Activated CD4-positive, alpha-beta memory T cell treated with anti-CD3 and anti-CD28 coated beads for 36 hours (primary cell): ENCODE results near the gene SPRY1. TPM values are rescaled to one million over a fixed set of nuclear protein-coding genes. Genes with fewer than 3 reads are reported as not detected.

Source experiments
- CTCF ChIA-PET: fragments of 350-600 bp; sonication (Branson Sonifier 250); formaldehyde crosslinking; loops from one replicate; lab custom pipeline; 2021; ENCODE audit warnings: antibody characterized with exemption, inconsistent platforms; lab: Charles Lee
- POLR2A ChIA-PET: fragments of 350-600 bp; sonication (Branson Sonifier 250); formaldehyde crosslinking; loops from one replicate; lab custom pipeline; 2021; ENCODE audit warnings: antibody characterized with exemption; lab: Charles Lee
- DNase-seq: peaks from one replicate; pipeline ENCODE4 v3.0.0-alpha.2; 2020
- H3K27ac Mint-ChIP-seq: one replicate; pipeline ENCODE4 v1.8.0; 2021; ENCODE audit warnings: mixed read lengths
- H3K27me3 Mint-ChIP-seq: one replicate; pipeline ENCODE4 v1.8.0; 2021; ENCODE audit warnings: mixed read lengths
- H3K36me3 Mint-ChIP-seq: one replicate; pipeline ENCODE4 v1.8.0; 2021; ENCODE audit warnings: mixed read lengths
- H3K4me1 Mint-ChIP-seq: one replicate; pipeline ENCODE4 v1.8.0; 2021; ENCODE audit warnings: low read depth, mixed read lengths
- H3K4me3 Mint-ChIP-seq: one replicate; pipeline ENCODE4 v1.8.0; 2021; ENCODE audit warnings: mild to moderate bottlenecking, mixed read lengths
- H3K9me3 Mint-ChIP-seq: one replicate; pipeline ENCODE4 v1.8.0; 2021; ENCODE audit warnings: mixed read lengths
- intact Hi-C: fragments of 100-400 bp; cut with micrococcal nuclease; formaldehyde crosslinking; loops from one replicate; pipeline ENCODE4 v1.15.1; 2023
- total RNA-seq, 2 experiments: library from RNA; stranded (reverse); gene quantifications; one replicate each; pipeline ENCODE4 v1.2.3, GENCODE V29; 2021

SPRY1 gene
- 10 to 100 TPM; 11.1 to 14.0 TPM for total RNA-seq

DNA sequence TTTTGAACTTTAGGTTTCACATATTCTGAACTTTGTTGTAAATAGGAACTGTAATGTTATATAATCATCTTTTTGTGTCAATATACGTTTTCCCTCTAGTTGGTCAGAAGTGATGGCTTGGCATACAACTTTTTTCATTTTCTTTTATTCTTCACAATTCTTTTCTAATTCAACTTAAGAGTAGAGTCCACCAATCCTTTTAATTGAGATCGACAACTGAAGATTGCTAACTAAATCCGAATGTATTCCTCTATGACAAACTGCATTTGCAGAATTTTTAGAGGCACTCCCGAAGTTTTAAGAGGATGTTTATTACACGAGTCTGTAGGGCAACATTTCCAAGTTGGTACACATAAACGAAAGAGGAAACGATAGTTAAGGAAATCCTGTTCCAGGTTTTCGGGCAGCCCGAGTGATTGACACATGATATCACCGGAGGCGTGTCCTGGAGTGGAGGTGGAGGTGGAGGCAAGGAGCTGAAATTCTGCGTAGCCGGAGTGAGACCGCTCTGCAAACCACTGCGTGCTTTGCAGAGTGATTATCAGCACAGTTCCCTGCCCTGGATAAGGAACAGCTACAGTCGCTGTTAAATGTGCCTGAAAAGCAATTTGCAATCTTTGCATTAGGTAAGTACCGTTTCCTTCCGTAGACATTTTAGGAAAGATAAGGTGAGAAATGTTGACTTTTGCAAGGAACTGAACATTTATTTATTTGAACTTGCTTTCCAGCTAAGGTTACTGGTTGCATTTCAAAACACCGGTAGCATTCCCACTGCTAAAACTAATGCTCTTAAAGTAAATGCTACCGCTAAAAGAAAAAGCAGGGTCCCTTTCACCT, at the start of gene SPRY1:
SPRY1 (plus strand) TSS at position 489 of the 837 bp plus-strand sequence. CDS start 4,797 bp downstream, outside the sequence.
- no peaks in the 10 kb centered on the region for H3K9me3 Mint-ChIP-seq
- intact Hi-C loops = loop anchor here (2.0 to 10.0 kb wide), 8 partner anchors 92 to 1592 kb away; partner anchors contain the start of genes BBS12, EXOSC9, IL2 and IL21
- peak; percentile 86 for DNase-seq
- H3K4me1 Mint-ChIP-seq = peaks cover 26% of the 10 kb centered on the region
- ChIA-PET POLR2A (interaction anchor here (1.5 to 2.6 kb wide), 2 partner anchors 14 to 24 kb away, joined by 4 to 8 read pairs; no protein-coding TSS in a partner anchor), CTCF (no interaction called here)
- H3K36me3 Mint-ChIP-seq = peaks cover 13% of the 10 kb centered on the region
- peak within 1 kb of the TSS; percentile 77 for H3K4me3 Mint-ChIP-seq
- peak within 1 kb of the TSS; percentile 42 for H3K27ac Mint-ChIP-seq
- peaks cover 22% of the 10 kb centered on the region for H3K27me3 Mint-ChIP-seq

DNA sequence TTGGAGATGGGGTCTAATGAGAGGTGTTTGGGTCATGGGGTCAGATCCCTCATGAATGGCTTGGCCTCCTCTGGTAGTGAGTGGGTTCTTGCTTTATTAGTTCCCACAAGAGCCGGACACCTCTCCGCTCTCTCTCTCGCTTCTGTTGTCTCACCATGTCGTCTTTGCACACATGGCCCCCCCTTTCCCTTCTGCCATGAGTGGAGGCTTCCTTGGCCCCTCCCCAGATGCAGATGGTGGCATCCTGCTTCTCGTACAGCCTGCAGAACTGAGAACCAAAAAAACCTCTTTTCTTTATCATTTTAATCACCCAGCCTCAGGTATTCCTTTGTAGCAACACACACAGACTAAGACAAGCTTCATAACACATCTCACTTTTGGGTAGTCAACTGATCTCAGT, 49.6 kb upstream of the SPRY1 start:
- POLR2A ChIA-PET = no interaction called here
- CTCF ChIA-PET = no interaction called here
- H3K9me3 Mint-ChIP-seq = no peaks in the 10 kb centered on the region
- H3K27me3 Mint-ChIP-seq = peaks cover 8% of the 10 kb centered on the region
- H3K4me1 Mint-ChIP-seq = no peaks in the 10 kb centered on the region
- no peak overlapping the region for H3K4me3 Mint-ChIP-seq
- DNase-seq = no peak
- intact Hi-C loops = no loop called here
- H3K36me3 Mint-ChIP-seq = no peaks in the 10 kb centered on the region
- H3K27ac Mint-ChIP-seq = no peak overlapping the region

- Mint-ChIP-seq H3K27ac (no peak overlapping the region), H3K4me1 (no peaks in the 10 kb centered on the region), H3K27me3 (peaks cover 11% of the 10 kb centered on the region), H3K9me3 (no peaks in the 10 kb centered on the region), H3K4me3 (no peak overlapping the region), H3K36me3 (no peaks in the 10 kb centered on the region)
- intact Hi-C loops = no loop called here
- DNase-seq = no peak
- CTCF ChIA-PET = no interaction called here
- POLR2A ChIA-PET = no interaction called here
Observed at GRCh38 chr4:123348946-123349345, 47.6 kb upstream of the SPRY1 start.

DNA sequence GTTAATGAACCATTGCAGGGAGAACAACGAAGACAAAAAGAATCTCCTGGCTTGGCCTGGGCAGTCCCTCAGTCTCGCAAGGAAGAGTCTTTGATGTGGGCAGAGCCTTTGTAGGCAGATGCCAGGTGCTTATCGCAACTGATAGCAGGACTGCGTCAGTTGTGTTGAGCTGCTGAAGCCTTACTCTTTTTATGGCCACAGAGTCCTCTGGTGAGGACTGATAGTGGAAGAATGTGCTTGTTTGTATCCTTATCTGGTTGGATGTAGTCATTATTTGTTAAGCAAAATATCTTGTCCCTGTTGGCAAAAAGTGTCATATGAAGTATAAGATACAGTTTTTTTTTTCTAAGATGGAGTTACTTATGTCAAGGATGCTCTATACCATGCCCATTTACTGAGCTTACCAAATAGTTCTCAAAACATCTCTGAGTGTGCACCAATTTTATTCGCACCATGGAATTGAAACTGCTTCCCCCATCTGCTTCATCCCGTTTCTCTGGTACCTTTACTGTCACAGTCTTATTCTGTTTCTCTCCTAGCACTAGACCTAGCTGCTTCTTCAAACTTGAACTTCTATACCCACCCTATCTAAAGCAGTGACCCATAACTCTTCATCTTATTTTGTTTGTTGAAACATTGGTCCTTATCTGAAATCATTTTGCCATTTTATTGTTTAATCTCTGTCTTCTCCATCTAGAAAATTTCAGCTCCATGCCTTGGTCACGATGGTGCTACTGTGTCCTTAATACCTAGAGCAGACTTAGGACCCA, 47.0 kb upstream of the SPRY1 start:
- Mint-ChIP-seq H3K27me3 (peaks cover 11% of the 10 kb centered on the region), H3K36me3 (no peaks in the 10 kb centered on the region), H3K4me3 (no peak overlapping the region), H3K27ac (no peak overlapping the region), H3K9me3 (no peaks in the 10 kb centered on the region), H3K4me1 (no peaks in the 10 kb centered on the region)
- ChIA-PET CTCF (no interaction called here), POLR2A (no interaction called here)
- intact Hi-C loops = no loop called here
- no peak for DNase-seq

GRCh38 chr4:123350191-123350544, 46.4 kb upstream of the SPRY1 start:
- H3K27ac Mint-ChIP-seq = no peak overlapping the region

GRCh38 chr4:123350726-123351125, 45.9 kb upstream of the SPRY1 start:
- no peaks in the 10 kb centered on the region for H3K4me1 Mint-ChIP-seq
- POLR2A ChIA-PET = no interaction called here
- intact Hi-C loops = no loop called here

More at GRCh38 chr4:123350191-123350544, 46.4 kb upstream of the SPRY1 start:
- H3K9me3 Mint-ChIP-seq = no peaks in the 10 kb centered on the region
- intact Hi-C loops = no loop called here
- DNase-seq = no peak
- peaks cover 11% of the 10 kb centered on the region for H3K27me3 Mint-ChIP-seq
- H3K36me3 Mint-ChIP-seq = no peaks in the 10 kb centered on the region
- no peak overlapping the region for H3K4me3 Mint-ChIP-seq
- POLR2A ChIA-PET = no interaction called here
- CTCF ChIA-PET = no interaction called here
- H3K4me1 Mint-ChIP-seq = no peaks in the 10 kb centered on the region

GRCh38 chr4:123351713-123352112, 44.9 kb upstream of the SPRY1 start:
- DNase-seq = no peak
- Mint-ChIP-seq H3K27me3 (peaks cover 8% of the 10 kb centered on the region), H3K27ac (no peak overlapping the region), H3K4me1 (no peaks in the 10 kb centered on the region), H3K36me3 (no peaks in the 10 kb centered on the region), H3K4me3 (no peak overlapping the region), H3K9me3 (no peaks in the 10 kb centered on the region)
- intact Hi-C loops = no loop called here
- ChIA-PET CTCF (no interaction called here), POLR2A (no interaction called here)

More at GRCh38 chr4:123350726-123351125, 45.9 kb upstream of the SPRY1 start:
- no peaks in the 10 kb centered on the region for H3K36me3 Mint-ChIP-seq
- CTCF ChIA-PET = no interaction called here
- peaks cover 11% of the 10 kb centered on the region for H3K27me3 Mint-ChIP-seq
- H3K9me3 Mint-ChIP-seq = no peaks in the 10 kb centered on the region
- DNase-seq = no peak
- no peak overlapping the region for H3K27ac Mint-ChIP-seq
- no peak overlapping the region for H3K4me3 Mint-ChIP-seq

- no peaks in the 10 kb centered on the region for H3K9me3 Mint-ChIP-seq
- no peak overlapping the region for H3K4me3 Mint-ChIP-seq
- intact Hi-C loops = no loop called here
- ChIA-PET CTCF (no interaction called here), POLR2A (no interaction called here)
- no peaks in the 10 kb centered on the region for H3K36me3 Mint-ChIP-seq
- H3K4me1 Mint-ChIP-seq = no peaks in the 10 kb centered on the region
- no peak overlapping the region for H3K27ac Mint-ChIP-seq
- DNase-seq = no peak
- peaks cover 8% of the 10 kb centered on the region for H3K27me3 Mint-ChIP-seq
Observed at GRCh38 chr4:123352240-123352945, 44.2 kb upstream of the SPRY1 start.

DNA sequence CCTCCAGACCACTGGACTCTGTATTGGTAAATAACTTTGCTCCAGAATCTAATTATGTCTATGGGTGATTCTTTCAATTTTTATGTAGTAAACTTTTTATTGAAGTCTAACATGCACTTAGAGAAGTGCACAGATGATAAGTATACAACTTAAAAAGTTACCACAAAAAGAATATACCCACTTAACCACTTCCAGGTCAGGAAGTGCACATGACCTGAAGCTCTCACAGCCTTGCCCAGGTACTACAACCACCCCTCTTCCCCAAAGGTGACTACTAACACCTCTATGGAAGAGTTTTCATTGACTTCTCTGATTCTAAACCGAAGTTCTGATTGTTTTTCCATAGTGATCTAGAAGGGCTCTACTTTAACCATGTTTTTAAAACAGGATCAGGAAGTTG, 43.6 kb upstream of the SPRY1 start:
- Mint-ChIP-seq H3K9me3 (no peaks in the 10 kb centered on the region), H3K27me3 (peaks cover 8% of the 10 kb centered on the region), H3K4me3 (no peak overlapping the region), H3K36me3 (no peaks in the 10 kb centered on the region), H3K27ac (no peak overlapping the region), H3K4me1 (no peaks in the 10 kb centered on the region)
- ChIA-PET POLR2A (no interaction called here), CTCF (no interaction called here)
- no peak for DNase-seq
- intact Hi-C loops = no loop called here

DNA sequence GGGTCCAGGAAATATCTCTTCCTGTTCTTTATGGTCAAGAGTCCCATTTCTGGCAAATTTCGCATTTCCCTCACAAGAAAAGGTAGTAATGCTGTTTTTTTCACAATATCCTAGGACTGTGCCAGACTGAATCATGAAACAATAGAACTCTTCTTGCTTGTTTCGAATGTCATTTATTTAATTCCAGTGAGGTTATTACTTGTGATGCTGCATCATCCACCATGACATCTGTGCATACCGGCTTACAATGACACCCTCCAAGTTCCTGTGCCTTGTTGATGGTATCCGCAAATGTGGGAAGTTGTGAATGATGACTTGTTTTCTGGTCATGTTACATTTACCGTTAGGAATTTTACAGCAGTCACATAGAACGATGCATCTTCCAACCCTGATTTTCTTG, 42.9 kb upstream of the SPRY1 start:
- peaks cover 13% of the 10 kb centered on the region for H3K27me3 Mint-ChIP-seq
- no peaks in the 10 kb centered on the region for H3K9me3 Mint-ChIP-seq
- H3K4me1 Mint-ChIP-seq = no peaks in the 10 kb centered on the region
- CTCF ChIA-PET = no interaction called here
- no peak overlapping the region for H3K27ac Mint-ChIP-seq
- DNase-seq = no peak
- no peaks in the 10 kb centered on the region for H3K36me3 Mint-ChIP-seq
- no peak overlapping the region for H3K4me3 Mint-ChIP-seq
- intact Hi-C loops = no loop called here
- POLR2A ChIA-PET = no interaction called here

GRCh38 chr4:123354701-123355100, 41.9 kb upstream of the SPRY1 start:
- H3K4me1 Mint-ChIP-seq = no peaks in the 10 kb centered on the region
- DNase-seq = no peak
- intact Hi-C loops = no loop called here
- no peaks in the 10 kb centered on the region for H3K36me3 Mint-ChIP-seq
- CTCF ChIA-PET = no interaction called here
- H3K4me3 Mint-ChIP-seq = no peak overlapping the region
- H3K27me3 Mint-ChIP-seq = peaks cover 13% of the 10 kb centered on the region
- POLR2A ChIA-PET = no interaction called here
- H3K9me3 Mint-ChIP-seq = no peaks in the 10 kb centered on the region
- no peak overlapping the region for H3K27ac Mint-ChIP-seq

DNA sequence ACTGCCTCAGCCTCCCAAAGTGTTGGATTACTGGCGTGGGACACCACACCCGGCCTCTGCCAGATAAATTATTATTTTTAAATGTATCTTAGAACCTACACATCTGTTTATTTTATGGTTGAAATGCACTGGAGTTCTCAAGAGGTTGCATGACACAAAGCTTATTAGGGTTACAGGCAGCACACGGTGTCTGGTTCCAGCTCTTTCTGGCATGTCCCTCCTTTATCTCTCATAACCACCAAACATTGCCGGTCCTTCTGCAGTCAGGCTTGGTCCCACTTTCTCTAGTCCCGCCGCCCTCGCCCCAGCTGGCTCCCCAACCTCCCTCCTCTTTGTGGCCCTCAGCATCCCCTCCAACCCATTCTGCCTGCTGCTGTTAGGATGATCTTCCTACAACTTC, 39.7 kb upstream of the SPRY1 start:
- no peak for DNase-seq
- intact Hi-C loops = no loop called here
- Mint-ChIP-seq H3K36me3 (no peaks in the 10 kb centered on the region), H3K4me3 (no peak overlapping the region), H3K4me1 (no peaks in the 10 kb centered on the region), H3K9me3 (no peaks in the 10 kb centered on the region), H3K27me3 (peaks cover 10% of the 10 kb centered on the region), H3K27ac (no peak overlapping the region)
- ChIA-PET CTCF (interaction anchor here (0.9 kb wide), 1 partner anchor 305 kb away, joined by 4 read pairs; no protein-coding TSS in a partner anchor), POLR2A (no interaction called here)
